ENCODE measurements around the gene TNFAIP1. TPM values are rescaled to one million over a fixed set of nuclear protein-coding genes. Genes with fewer than 3 reads are reported as not detected.

Gene TNFAIP1
- total RNA-seq, 2 donors from 2014 or later, result 39.7 to 45.9 TPM

- DNase-seq (ENCODE audit: low spot score), result peak; percentile 59
- intact Hi-C loops (cut with DNase I), result loop anchor here in 1 of 2 donors (5.0 kb wide), 1 partner anchor 607 kb away; no protein-coding TSS in a partner anchor
These were observed 4.8 kb downstream of the TNFAIP1 start for GRCh38 chr17:28340374-28340773.

DNA sequence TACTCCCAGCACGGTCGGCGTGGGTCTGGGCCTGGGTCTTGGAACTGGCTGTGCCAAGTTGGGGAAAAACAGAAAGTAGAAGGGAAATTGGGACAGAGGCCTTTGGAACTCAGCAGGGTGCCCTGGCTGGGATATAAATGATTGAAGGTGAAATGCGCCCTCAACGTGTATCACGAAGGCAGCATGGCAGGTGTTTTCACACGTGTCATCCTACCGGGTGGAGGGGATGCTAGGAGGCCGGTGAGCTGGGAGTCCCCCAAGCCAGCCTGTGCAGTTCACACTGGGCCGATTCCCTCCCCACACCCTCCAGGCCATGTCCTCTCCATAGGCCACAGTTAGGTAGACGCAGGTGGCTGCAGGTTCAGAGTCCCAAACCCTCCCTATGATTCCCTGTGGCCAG lies 6.0 kb downstream of the TNFAIP1 start:
- intact Hi-C loops (cut with DNase I), result loop anchor here in 1 of 2 donors (5.0 kb wide), 1 partner anchor 606 kb away; no protein-coding TSS in a partner anchor
- peak; percentile 64 for DNase-seq (ENCODE audit: low spot score)

DNA sequence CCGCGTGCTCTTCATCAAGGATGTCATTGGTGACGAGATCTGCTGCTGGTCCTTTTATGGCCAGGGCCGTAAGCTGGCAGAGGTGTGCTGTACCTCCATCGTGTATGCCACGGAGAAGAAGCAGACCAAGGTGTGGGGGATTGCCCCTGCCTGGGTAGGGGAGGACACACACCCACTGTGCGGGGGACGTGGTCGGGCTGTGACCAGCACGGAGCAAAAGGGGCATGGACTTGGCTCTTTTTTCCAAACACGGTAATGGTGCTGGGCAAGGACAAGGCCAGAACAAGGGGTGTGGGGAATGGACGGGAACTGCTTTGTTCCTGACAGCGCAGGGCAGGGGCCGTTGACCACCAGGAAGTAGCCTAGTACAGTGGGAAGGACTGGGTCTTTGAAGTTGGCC lies 6.8 kb downstream of the TNFAIP1 start:
- DNase-seq (ENCODE audit: low spot score), result peak; percentile 59
- intact Hi-C loops (cut with DNase I), result loop anchor here in 1 of 2 donors (5.0 kb wide), 1 partner anchor 605 kb away; no protein-coding TSS in a partner anchor

DNA sequence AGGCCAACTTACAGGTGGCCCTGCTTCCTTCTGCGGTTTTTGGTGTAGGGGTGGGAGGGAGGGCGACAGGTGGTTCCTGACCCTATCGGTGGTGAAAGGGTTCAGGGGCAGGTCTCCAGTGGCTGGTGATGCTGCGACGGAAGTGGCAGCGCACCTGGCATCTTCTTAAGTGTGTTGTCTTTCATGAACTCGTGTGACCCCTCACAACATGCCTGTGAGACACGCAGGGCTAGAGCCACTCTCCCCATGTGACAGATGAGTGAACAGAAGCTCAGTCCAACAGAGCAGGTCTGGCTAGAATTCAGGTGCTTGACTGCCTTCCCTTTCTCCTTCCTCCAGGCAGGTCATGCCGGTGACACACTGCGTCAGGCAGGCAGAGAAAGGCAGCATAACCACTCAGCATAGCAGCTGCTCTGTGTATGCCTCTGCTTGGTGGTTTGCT lies 8.0 kb downstream of the TNFAIP1 start:
- intact Hi-C loops (cut with DNase I), result loop anchor here in 1 of 2 donors (5.0 kb wide), 1 partner anchor 604 kb away; no protein-coding TSS in a partner anchor
- DNase-seq (ENCODE audit: low spot score), result peak; percentile 36

DNA sequence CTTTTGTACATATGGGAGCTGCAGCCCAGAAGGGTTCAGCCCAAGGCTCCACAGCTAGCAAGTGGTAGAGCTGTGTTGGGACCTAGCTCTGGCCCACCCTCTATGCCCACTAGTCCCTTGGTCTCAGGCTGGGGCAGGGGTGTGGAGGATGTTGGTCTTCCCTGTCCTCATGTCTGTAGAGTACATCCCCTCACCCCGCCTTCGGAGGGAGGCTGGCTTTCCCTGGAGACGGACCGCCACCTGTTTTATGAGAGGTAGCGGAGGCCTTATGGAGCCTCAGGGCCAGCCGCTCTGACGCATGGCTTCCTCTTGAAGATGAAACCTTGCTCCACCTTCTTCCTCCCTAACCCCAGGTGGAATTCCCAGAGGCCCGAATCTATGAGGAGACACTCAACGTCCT lies 8.4 kb downstream of the TNFAIP1 start:
- DNase-seq (ENCODE audit: low spot score), result peak; percentile 66
- intact Hi-C loops (cut with DNase I), result loop anchor here in 1 of 2 donors (5.0 kb wide), 1 partner anchor 603 kb away; no protein-coding TSS in a partner anchor

DNA sequence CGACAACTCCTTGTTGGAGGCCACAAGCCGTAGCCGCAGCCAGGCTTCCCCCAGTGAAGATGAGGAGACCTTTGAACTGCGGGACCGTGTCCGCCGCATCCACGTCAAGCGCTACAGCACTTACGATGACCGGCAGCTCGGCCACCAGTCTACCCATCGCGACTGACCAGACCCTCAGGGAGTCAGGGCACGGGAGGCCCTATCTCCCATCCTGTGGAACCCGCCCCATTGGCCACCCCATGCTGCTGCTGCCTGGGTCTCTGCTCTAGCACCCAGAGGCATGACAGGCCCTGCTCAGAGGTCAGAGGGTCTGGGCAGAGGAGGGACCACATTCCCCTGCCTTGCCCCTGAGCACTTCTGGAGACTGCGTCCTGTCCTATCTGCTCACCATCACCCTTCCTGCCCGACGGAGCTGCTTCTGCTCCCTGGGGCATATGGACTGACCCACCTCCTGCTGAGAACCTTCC lies 8.9 kb downstream of the TNFAIP1 start:
- peak; percentile 79 for DNase-seq (ENCODE audit: low spot score)
- intact Hi-C loops (cut with DNase I), result loop anchor here in 1 of 2 donors (5.0 kb wide), 1 partner anchor 603 kb away; no protein-coding TSS in a partner anchor

DNA sequence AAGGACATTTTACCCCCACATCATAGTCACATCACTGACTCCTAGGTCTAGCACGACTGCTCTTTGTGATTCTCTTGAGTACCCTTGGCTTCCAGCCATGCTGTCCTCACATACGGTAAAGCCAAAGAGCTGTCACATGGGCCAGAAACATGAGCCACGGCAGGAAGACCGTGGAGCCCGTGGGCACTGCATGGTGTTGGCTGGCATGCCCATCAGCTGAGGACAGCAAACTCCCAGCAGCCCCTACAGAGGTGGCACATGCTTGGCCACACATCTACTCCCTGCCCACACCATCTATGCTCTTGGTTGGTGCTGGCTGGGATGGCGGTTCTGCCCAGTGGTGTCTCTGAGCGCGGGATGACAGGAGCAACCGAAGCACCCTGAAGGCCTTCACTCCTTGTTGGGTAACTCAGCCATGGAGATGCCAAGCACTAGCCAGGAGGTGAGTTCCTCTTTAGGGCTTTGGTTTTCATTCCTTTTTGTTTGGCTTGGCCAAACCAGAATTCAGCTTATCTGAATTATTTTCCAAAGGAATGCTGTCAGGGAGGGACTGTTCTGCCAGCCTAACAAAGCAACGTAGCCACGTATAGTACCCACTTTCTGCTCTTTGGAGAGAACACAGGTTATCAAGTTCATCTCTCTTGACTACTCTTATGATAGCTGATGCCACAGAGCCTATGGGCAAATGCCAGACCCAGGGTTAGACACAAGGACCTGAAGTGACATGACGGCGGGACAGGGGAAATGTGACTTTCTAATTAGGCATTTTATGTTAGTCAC lies 10.0 kb downstream of the TNFAIP1 start:
- intact Hi-C loops (cut with DNase I), result no loop called here
- DNase-seq (ENCODE audit: low spot score), result peak; percentile 70

DNA sequence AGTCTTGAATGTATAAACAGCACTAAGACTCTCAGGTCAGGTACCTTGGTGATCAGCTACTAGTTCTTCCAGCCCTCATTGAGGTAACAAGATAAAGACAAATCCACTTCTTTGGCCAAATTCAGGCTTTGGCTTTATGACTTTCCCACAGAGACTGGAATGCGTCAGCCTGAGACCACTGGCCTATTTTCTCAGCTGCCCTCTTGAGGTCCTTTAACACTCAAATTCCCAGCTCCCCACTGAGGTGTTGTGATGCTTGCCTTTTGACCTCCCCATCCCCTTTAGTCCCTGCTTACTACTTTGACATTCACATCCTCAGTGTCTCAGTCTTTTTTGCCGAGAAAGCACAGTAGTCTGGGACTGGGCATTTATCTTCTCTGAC lies 10.6 kb downstream of the TNFAIP1 start:
- intact Hi-C loops (cut with DNase I), result no loop called here
- DNase-seq (ENCODE audit: low spot score), result no peak

DNA sequence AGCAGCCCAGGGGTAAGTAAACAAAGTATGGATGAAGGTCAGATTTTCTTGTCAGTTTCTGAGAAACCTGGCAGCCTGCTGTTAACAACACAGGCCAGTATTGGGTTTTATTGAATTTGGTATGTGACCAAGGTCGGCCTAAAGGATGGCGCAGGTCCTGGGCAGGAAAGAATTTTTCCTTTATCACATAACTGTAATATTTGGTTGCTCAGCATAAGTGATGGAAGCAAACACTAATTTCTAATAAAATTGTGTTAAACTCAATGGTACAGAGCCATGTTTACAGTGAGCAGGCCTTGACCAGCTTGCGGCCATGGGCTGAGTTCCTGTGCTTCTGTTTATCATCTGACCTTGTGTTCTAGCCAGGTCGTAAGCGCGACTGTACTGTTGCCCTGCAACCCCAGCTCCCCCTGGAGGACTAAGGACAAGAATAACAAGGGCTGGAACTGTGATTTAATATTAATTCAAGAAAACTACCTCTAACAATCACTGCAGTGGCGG lies 11.2 kb downstream of the TNFAIP1 start:
- intact Hi-C loops (cut with DNase I), result no loop called here
- DNase-seq (ENCODE audit: low spot score), result peak; percentile 79

DNA sequence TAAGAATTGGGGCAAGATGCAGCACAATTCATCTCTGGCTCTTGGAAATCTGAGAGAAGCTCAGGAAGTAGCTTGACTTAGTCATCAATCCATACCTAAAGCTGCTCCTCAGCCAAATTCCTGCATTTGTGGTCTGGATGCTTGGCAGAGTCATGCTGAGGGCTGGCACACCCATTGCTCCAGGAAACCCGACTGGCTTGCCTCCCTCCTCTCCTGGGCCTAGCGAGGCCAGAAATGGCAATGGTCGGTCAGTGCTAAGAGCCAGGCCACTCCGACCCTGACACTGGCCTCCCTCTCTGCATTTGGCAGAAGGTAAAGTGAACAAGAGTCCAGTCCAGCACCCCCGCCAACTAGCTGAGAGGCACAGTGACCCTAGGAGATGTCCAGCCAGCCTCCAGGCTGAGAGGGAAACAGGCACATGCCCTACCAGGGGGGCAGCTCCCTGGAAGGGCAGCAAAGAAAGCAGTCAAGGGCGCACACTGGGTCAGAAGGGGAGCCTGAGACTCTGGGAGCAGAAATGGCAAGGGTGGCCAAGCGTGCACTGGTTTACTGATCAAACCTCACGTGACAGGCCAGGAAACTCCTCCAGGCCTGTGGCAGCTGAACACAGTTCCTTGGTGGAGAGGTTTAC lies 11.8 kb downstream of the TNFAIP1 start:
- intact Hi-C loops (cut with DNase I), result no loop called here
- DNase-seq (ENCODE audit: low spot score), result peak; percentile 45

DNA sequence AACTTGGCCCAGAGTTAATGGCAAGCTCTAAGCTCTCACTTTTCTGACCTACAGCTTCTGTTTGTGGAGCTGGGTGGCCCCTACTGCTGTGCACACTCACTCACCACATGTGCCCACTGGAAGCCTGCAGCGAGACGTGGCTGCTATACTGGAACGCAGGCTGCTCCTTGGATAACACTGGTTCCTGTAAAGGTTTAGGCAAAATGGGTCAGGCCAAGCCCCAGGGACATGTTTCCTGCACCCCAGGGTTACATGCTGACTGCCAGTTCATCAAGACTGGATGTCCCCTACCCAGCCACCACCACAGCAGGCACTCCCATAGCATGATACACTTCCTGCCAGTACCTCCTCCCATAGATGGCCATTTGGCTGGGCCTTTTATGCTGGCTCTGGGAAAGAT lies 13.4 kb downstream of the TNFAIP1 start:
- peak; percentile 25 for DNase-seq (ENCODE audit: low spot score)
- intact Hi-C loops (cut with DNase I), result no loop called here

- peak; percentile 68 for DNase-seq (ENCODE audit: low spot score)
- intact Hi-C loops (cut with DNase I), result no loop called here
These were observed 14.7 kb downstream of the TNFAIP1 start for GRCh38 chr17:28350271-28350670.

- peak; percentile 99 for DNase-seq (ENCODE audit: low spot score)
- intact Hi-C loops (cut with DNase I), result no loop called here
These were observed 21.7 kb downstream of the TNFAIP1 start, which contains the start of gene POLDIP2 for GRCh38 chr17:28357061-28357900. POLDIP2 (minus strand) TSS chr17:28357527; CDS start chr17:28357448, 79 bp downstream.

- no peak for DNase-seq (ENCODE audit: low spot score)
- intact Hi-C loops (cut with DNase I), result no loop called here
These were observed 22.3 kb downstream of the TNFAIP1 start for GRCh38 chr17:28357901-28358197.

DNA sequence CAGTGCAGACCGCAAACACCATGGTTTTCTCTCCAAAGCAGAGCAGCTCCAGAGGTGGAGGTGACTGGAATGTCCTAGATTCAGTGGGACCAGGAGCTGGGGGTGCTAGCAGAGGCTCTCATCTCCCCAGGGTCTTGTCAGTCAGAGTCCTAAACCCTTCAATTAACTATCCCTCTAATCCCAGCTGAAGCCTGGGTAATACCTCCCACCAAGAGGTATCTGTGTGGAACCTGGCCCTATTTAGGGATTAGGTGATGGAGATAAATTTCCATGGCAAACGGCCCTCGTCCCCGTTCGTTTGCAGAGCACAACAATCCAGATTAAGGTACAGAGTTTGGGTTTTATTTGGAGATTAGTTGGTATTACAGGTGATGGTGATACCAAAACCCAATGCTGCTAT lies 27.6 kb downstream of the TNFAIP1 start:
- no peak for DNase-seq (ENCODE audit: low spot score)
- intact Hi-C loops (cut with DNase I), result no loop called here

- DNase-seq (ENCODE audit: low spot score), result peak; percentile 20
- intact Hi-C loops (cut with DNase I), result loop anchor here in 1 of 2 donors (2.0 kb wide), 1 partner anchor 15 kb away; no protein-coding TSS in a partner anchor
These were observed 28.5 kb downstream of the TNFAIP1 start for GRCh38 chr17:28363776-28364650.

DNA sequence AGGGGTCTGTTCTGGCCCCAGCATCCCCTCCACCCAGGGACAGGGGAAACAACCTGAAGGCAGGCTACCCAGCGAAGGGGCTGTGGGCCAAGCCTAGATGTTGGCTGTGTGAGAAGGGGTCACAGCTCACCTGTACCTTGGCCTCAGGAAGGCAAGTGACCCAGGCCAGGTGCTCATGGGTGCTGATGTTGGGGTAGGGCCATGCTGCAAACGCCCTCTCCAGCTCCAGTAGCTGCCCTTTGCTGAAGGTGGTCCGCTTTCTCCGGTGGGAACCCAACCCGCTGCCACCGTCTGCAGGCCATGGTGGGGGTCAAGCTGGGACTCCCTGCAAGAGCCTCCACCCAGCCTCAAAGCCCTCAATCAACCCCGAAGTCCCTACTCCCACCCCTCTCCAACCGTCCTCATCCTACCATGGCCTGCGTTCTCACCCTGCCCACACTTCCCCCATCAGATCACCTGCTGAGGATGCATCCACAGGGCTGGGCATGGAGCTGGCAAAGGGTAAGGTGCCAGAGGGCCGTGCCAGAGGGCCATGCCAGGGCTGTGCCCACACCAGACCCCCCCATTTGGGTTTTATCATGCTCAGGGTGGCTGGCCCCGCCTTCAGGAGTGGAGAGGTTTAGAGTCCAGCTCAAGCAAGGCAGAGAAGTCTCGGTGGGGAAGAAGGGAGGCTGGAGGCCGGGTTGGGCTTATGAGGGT lies 29.3 kb downstream of the TNFAIP1 start, which contains the start of gene SEBOX:
SEBOX (minus strand) TSS at position 535 of the 699 bp plus-strand sequence; CDS start at position 487, 48 bp downstream.
- DNase-seq (ENCODE audit: low spot score), result peak; percentile 78
- intact Hi-C loops (cut with DNase I), result loop anchor here in 1 of 2 donors (2.0 kb wide), 1 partner anchor 14 kb away; no protein-coding TSS in a partner anchor

All from posterior vena cava (tissue), 2 donors.